IMR-90 (cell line): ENCODE data around the gene FOXP1. TPM values are rescaled to one million over a fixed set of nuclear protein-coding genes. Genes with fewer than 3 reads are reported as not detected.

Experiments used
- ATAC-seq: fragments of 200-7000 bp; cut with Tn5 transposase; 2 replicates; pipeline ENCODE4 v1.9.1; 2020; ENCODE audit warnings: low read depth, mild to moderate bottlenecking, moderate library complexity
- BruUV-seq: library from RNA; stranded (reverse); fragments of 400-500 nt; replicated peaks from 2 replicates; lab custom pipeline; 2021; lab: Mats Ljungman, UMichigan
- CTCF ChIA-PET: fragments of 300-600 bp; formaldehyde crosslinking; extraction: SDS; loops from one replicate; lab custom pipeline; 2021; ENCODE audit warnings: antibody characterized with exemption; lab: Yijun Ruan, JAX
- POLR2A ChIA-PET: fragments of 300-600 bp; sonication (Branson Sonifier 250); formaldehyde crosslinking; loops from one replicate; lab custom pipeline; 2022; ENCODE audit warnings: antibody characterized with exemption; ENCODE audit not compliant: unreplicated experiment; lab: Charles Lee
- DNase-seq: peaks from one replicate; pipeline ENCODE4 v3.0.0; 2013
- H2AFZ ChIP-seq: replicated peaks from 2 replicates; pipeline ENCODE3; 2013; ENCODE audit warnings: low read length, mild to moderate bottlenecking; ENCODE audit not compliant: poor library complexity
- H2AK5ac ChIP-seq: 2 replicates; pipeline ENCODE4 v1.6.1; 2013; ENCODE audit warnings: low read depth, low read length, inconsistent platforms
- H2AK9ac ChIP-seq: replicated peaks from 2 replicates; pipeline ENCODE3; 2013; ENCODE audit warnings: mild to moderate bottlenecking, low read depth, low read length, moderate library complexity; ENCODE audit not compliant: poor library complexity
- H2BK120ac ChIP-seq: 2 replicates; pipeline ENCODE4 v1.6.1; 2013; ENCODE audit warnings: low read depth, low read length, inconsistent platforms
- H2BK15ac ChIP-seq: 3 replicates; pipeline ENCODE4 v1.6.1; 2013; ENCODE audit warnings: low read depth, low read length, inconsistent platforms
- H2BK20ac ChIP-seq: 2 replicates; pipeline ENCODE4 v1.6.1; 2013; ENCODE audit warnings: low read depth, mild to moderate bottlenecking, inconsistent platforms, low read length, moderate library complexity
- H2BK5ac ChIP-seq: 2 replicates; pipeline ENCODE4 v1.6.1; 2013; ENCODE audit warnings: mild to moderate bottlenecking, low read depth, low read length, inconsistent platforms; ENCODE audit not compliant: poor library complexity, severe bottlenecking
- H3K14ac ChIP-seq: replicated peaks from 2 replicates; pipeline ENCODE4 v1.6.1; 2013; ENCODE audit warnings: low read depth, low read length, inconsistent platforms
- H3K18ac ChIP-seq: 2 replicates; pipeline ENCODE4 v1.6.1; 2013; ENCODE audit warnings: low read depth, low read length, control low read depth
- H3K23ac ChIP-seq: 2 replicates; pipeline ENCODE4 v1.6.1; 2013; ENCODE audit warnings: low read depth, low read length, inconsistent platforms
- H3K27ac ChIP-seq: 2 replicates; pipeline ENCODE4 v1.5.1; 2013; ENCODE audit warnings: mild to moderate bottlenecking, control low read depth, low read length; ENCODE audit not compliant: insufficient read depth
- H3K27me3 ChIP-seq: 2 replicates; pipeline ENCODE4 v1.6.1; 2013; ENCODE audit warnings: low read length; ENCODE audit not compliant: control insufficient read depth, insufficient read depth
- H3K36me3 ChIP-seq: 2 replicates; pipeline ENCODE4 v1.6.1; 2013; ENCODE audit warnings: low read length, mixed read lengths; ENCODE audit not compliant: control insufficient read depth, insufficient read depth
- H3K4ac ChIP-seq: 2 replicates; pipeline ENCODE4 v1.6.1; 2013; ENCODE audit warnings: low read depth, low read length, inconsistent platforms
- H3K4me1 ChIP-seq: 2 replicates; pipeline ENCODE4 v1.6.1; 2013; ENCODE audit warnings: low read length, mixed read lengths; ENCODE audit not compliant: control insufficient read depth, insufficient read depth
- H3K4me2 ChIP-seq: 2 replicates; pipeline ENCODE4 v1.6.1; 2013; ENCODE audit warnings: low read depth, mild to moderate bottlenecking, control low read depth, low read length, moderate library complexity
- H3K4me3 ChIP-seq: 2 replicates; pipeline ENCODE4 v1.5.1; 2013; ENCODE audit warnings: low read depth, mild to moderate bottlenecking, control low read depth, low read length, moderate library complexity; ENCODE audit not compliant: insufficient read depth
- H3K56ac ChIP-seq: 2 replicates; pipeline ENCODE4 v1.6.1; 2013; ENCODE audit warnings: low read length, inconsistent platforms; ENCODE audit not compliant: insufficient read depth; ENCODE audit errors: extremely low read depth
- H3K79me1 ChIP-seq, 2 experiments: 2 replicates each; pipeline ENCODE4 v1.6.1; 2013; ENCODE audit warnings: low read length in 2 of 2, inconsistent platforms in 1 of 2, low read depth in 1 of 2
- H3K9ac ChIP-seq: 2 replicates; pipeline ENCODE4 v1.6.1; 2013; ENCODE audit warnings: low read depth, low read length, control low read depth
- H3K9me1 ChIP-seq: 2 replicates; pipeline ENCODE4 v1.6.1; 2013; ENCODE audit warnings: low read length, inconsistent platforms; ENCODE audit not compliant: insufficient read depth
- H3K9me3 ChIP-seq: 2 replicates; pipeline ENCODE4 v1.6.1; 2013; ENCODE audit warnings: low read length; ENCODE audit not compliant: control insufficient read depth, insufficient read depth
- H4K20me1 ChIP-seq: 2 replicates; pipeline ENCODE4 v1.6.1; 2013; ENCODE audit warnings: low read length, inconsistent platforms; ENCODE audit not compliant: insufficient read depth
- H4K5ac ChIP-seq: 2 replicates; pipeline ENCODE4 v1.6.1; 2013; ENCODE audit warnings: mild to moderate bottlenecking, low read depth, low read length, control low read depth
- H4K8ac ChIP-seq, 2 experiments: 2 replicates each; pipeline ENCODE4 v1.6.1; 2013; ENCODE audit warnings: low read depth in 2 of 2, low read length in 2 of 2, control low read depth in 1 of 2, inconsistent platforms in 1 of 2
- H4K91ac ChIP-seq: 2 replicates; pipeline ENCODE4 v1.6.1; 2013; ENCODE audit warnings: low read depth, low read length, inconsistent platforms; ENCODE audit not compliant: insufficient read depth
- BHLHE40 ChIP-seq: fragments of 150-350 bp; IDR thresholded peaks from 2 replicates; pipeline ENCODE4 v1.6.1; 2016; ENCODE audit warnings: mild to moderate bottlenecking, low read depth, low read length
- CEBPB ChIP-seq: IDR thresholded peaks from 2 replicates; pipeline ENCODE4 v1.6.1; 2012; ENCODE audit warnings: low read depth, low read length, improper control_type of control experiment
- CHD1 ChIP-seq: IDR thresholded peaks from 2 replicates; pipeline ENCODE4 v1.6.1; 2012; ENCODE audit warnings: low read depth, low read length, improper control_type of control experiment
- ELK1 ChIP-seq: fragments of 150-350 bp; IDR thresholded peaks from 2 replicates; pipeline ENCODE4 v1.6.1; 2016; ENCODE audit warnings: low read depth, mild to moderate bottlenecking, low read length, moderate library complexity, borderline replicate concordance
- FOS ChIP-seq: fragments of 150-350 bp; IDR thresholded peaks from 2 replicates; pipeline ENCODE4 v1.6.1; 2016; ENCODE audit warnings: low read depth, low read length
- MAFK ChIP-seq: IDR thresholded peaks from 2 replicates; pipeline ENCODE4 v1.6.1; 2012; ENCODE audit warnings: low read depth, low read length, improper control_type of control experiment
- MAZ ChIP-seq: IDR thresholded peaks from 2 replicates; pipeline ENCODE4 v1.6.1; 2012; ENCODE audit warnings: low read depth, mild to moderate bottlenecking, low read length, improper control_type of control experiment, moderate library complexity, borderline replicate concordance
- MXI1 ChIP-seq: IDR thresholded peaks from 2 replicates; pipeline ENCODE4 v1.6.1; 2012; ENCODE audit warnings: low read depth, mild to moderate bottlenecking, low read length, moderate library complexity, borderline replicate concordance
- NFE2L2 ChIP-seq: fragments of 150-350 bp; IDR thresholded peaks from 2 replicates; pipeline ENCODE4 v1.6.1; 2016; ENCODE audit warnings: low read depth, mild to moderate bottlenecking, low read length
- POLR2A ChIP-seq: IDR thresholded peaks from 2 replicates; pipeline ENCODE4 v1.6.1; 2012; ENCODE audit warnings: mild to moderate bottlenecking, low read depth, low read length
- RAD21 ChIP-seq: IDR thresholded peaks from 2 replicates; pipeline ENCODE4 v1.6.1; 2012; ENCODE audit warnings: low read length, improper control_type of control experiment
- RCOR1 ChIP-seq: IDR thresholded peaks from 2 replicates; pipeline ENCODE4 v1.6.1; 2012; ENCODE audit warnings: mild to moderate bottlenecking, low read length, improper control_type of control experiment; ENCODE audit not compliant: insufficient replicate concordance
- RFX5 ChIP-seq: IDR thresholded peaks from 2 replicates; pipeline ENCODE4 v1.8.0; 2012; ENCODE audit warnings: low read depth, mild to moderate bottlenecking, low read length, moderate library complexity
- SMC3 ChIP-seq: fragments of 150-350 bp; IDR thresholded peaks from 2 replicates; pipeline ENCODE4 v1.6.1; 2016; ENCODE audit warnings: low read depth, mild to moderate bottlenecking, antibody characterized with exemption, low read length, moderate library complexity
- WGBS, 2 experiments: methylation state at CpG; one replicate each; pipeline versions ENCODE4 v1.1.5 to v1.1.7; 2013; ENCODE audit warnings: missing lambda C conversion rate in 2 of 2; ENCODE audit not compliant: insufficient read length in 1 of 2; ENCODE audit errors: extremely low coverage in 2 of 2; 5-methylcytosine and 5-hydroxymethylcytosine counted together
- dilution Hi-C: fragments of 300-500 bp; cut with HindIII; formaldehyde crosslinking; loops from one replicate; pipeline ENCODE4 v1.14.3; 2018; ENCODE audit warnings: low sequenced_read_pairs; ENCODE audit not compliant: unreplicated experiment
- in situ Hi-C: fragments of 300-500 bp; cut with MboI; formaldehyde crosslinking; loops from 3 replicates; pipeline ENCODE4 v1.14.3; 2019; ENCODE audit warnings: low sequenced_read_pairs, inconsistent platforms, mixed read lengths
- intact Hi-C: fragments of 100-400 bp; cut with micrococcal nuclease; formaldehyde crosslinking; loops from 2 replicates; pipeline ENCODE4 v1.10.0; 2022
- polyA plus RNA-seq, 3 experiments: library from polyadenylated mRNA; depleted of rRNA; stranded (reverse); fragments of >200 nt; gene quantifications; 2 replicates each; pipeline ENCODE4 v1.2.3, GENCODE V29; 2012; ENCODE audit warnings: low replicate concordance in 1 of 3
- total RNA-seq: library from RNA; depleted of rRNA; stranded (reverse); fragments of >200 nt; gene quantifications from 2 replicates; pipeline ENCODE4 v1.2.3, GENCODE V29; 2012
- TF ChIP-seq, protein P1 (sequence below): fragments of 150-350 bp; IDR thresholded peaks from 2 replicates; pipeline ENCODE4 v1.6.1; 2017; ENCODE audit warnings: mild to moderate bottlenecking, antibody characterized with exemption, low read length, low read depth
- TF ChIP-seq, protein P2 (sequence below): conservative IDR thresholded peaks from 2 replicates; pipeline ENCODE4 v1.5.1; 2012; ENCODE audit warnings: mild to moderate bottlenecking, low read depth, low read length, improper control_type of control experiment

FOXP1 gene
- total and polyA plus RNA-seq, 2 of the 4 experiments (the other 2 are of a cell fraction) = 37.0 to 132 TPM

DNA sequence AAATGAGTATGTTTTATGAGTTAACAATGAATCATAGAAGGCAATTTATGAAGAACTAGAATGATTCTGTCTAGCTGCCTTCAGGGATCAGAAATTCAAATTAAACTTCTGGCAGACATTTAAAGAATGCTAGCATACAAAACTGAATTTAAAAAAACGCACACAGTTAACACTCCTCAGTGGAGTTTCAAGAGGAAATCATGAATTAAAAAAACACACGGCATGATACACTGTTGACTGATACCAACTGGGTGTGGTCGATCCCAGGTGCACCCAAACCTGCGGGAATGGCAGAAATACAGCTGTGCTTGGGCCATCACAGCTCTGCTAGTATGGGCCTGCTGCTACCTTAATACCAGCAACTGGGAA lies 526.0 kb downstream of the FOXP1 start:
- H3K18ac ChIP-seq = no peak overlapping the region
- POLR2A ChIA-PET = no interaction called here
- peak overlapping the region; percentile 61; the same call in 1 of the 2 replicates for H3K56ac ChIP-seq
- in situ Hi-C loops = no loop called here
- peak overlapping the region; percentile 74; the same call in 1 of the 3 replicates for H2BK15ac ChIP-seq
- DNase-seq (peak; percentile 50), ATAC-seq (no peak; the same call in 1 of the 2 replicates)
- H3K9me3 ChIP-seq = no peaks in the 10 kb centered on the region
- peak overlapping the region; percentile 46 for H2BK5ac ChIP-seq
- H2AK9ac ChIP-seq = peak overlapping the region; percentile 70
- peak overlapping the region; percentile 67 for H3K4ac ChIP-seq
- no peak overlapping the region for H4K91ac ChIP-seq
- peak overlapping the region; percentile 77 for H3K9ac ChIP-seq
- no peak overlapping the region for H3K4me3 ChIP-seq
- H4K20me1 ChIP-seq = peaks cover 50% of the 10 kb centered on the region; the same call in 1 of the 2 replicates
- peak overlapping the region; percentile 52; the same call in 1 of the 2 replicates for H4K5ac ChIP-seq
- peak overlapping the region; percentile 34 for H3K14ac ChIP-seq
- dilution Hi-C loops = no loop called here
- H3K4me1 ChIP-seq = peaks cover 20% of the 10 kb centered on the region
- peak overlapping the region; percentile 45 for H3K4me2 ChIP-seq
- peak overlapping the region; percentile 68; the same call in 1 of the 2 replicates for H3K27ac ChIP-seq
- no peak overlapping the region for H2AFZ ChIP-seq
- no TSS peak for BruUV-seq
- no peak for TF ChIP-seq MXI1
- TF ChIP-seq, protein P1, sequence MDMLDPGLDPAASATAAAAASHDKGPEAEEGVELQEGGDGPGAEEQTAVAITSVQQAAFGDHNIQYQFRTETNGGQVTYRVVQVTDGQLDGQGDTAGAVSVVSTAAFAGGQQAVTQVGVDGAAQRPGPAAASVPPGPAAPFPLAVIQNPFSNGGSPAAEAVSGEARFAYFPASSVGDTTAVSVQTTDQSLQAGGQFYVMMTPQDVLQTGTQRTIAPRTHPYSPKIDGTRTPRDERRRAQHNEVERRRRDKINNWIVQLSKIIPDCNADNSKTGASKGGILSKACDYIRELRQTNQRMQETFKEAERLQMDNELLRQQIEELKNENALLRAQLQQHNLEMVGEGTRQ = no peak
- no peak for TF ChIP-seq RCOR1
- no peak for TF ChIP-seq RAD21
- TF ChIP-seq, protein P2, sequence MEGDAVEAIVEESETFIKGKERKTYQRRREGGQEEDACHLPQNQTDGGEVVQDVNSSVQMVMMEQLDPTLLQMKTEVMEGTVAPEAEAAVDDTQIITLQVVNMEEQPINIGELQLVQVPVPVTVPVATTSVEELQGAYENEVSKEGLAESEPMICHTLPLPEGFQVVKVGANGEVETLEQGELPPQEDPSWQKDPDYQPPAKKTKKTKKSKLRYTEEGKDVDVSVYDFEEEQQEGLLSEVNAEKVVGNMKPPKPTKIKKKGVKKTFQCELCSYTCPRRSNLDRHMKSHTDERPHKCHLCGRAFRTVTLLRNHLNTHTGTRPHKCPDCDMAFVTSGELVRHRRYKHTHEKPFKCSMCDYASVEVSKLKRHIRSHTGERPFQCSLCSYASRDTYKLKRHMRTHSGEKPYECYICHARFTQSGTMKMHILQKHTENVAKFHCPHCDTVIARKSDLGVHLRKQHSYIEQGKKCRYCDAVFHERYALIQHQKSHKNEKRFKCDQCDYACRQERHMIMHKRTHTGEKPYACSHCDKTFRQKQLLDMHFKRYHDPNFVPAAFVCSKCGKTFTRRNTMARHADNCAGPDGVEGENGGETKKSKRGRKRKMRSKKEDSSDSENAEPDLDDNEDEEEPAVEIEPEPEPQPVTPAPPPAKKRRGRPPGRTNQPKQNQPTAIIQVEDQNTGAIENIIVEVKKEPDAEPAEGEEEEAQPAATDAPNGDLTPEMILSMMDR = no peak
- no peak for TF ChIP-seq MAZ
- no peak for TF ChIP-seq MAFK
- no peak for TF ChIP-seq NFE2L2
- TF ChIP-seq ELK1 = no peak
- no peak for TF ChIP-seq POLR2A
- no peak for TF ChIP-seq RFX5
- TF ChIP-seq CEBPB = no peak
- TF ChIP-seq BHLHE40 = no peak
- TF ChIP-seq FOS = no peak
- no peak for TF ChIP-seq SMC3
- TF ChIP-seq CHD1 = no peak
- CTCF ChIA-PET = interaction anchor here (0.7 kb wide), 2 partner anchors 28 to 50 kb away, joined by 3 read pairs; no protein-coding TSS in a partner anchor
- peak overlapping the region; percentile 66 for H2AK5ac ChIP-seq
- 100% methylated on average over 1 of the region's 4 CpGs; no CpG with 5 or more reads in 1 of the 2 experiments for WGBS, 2 experiments
- intact Hi-C loops = loop anchor here (10.0 kb wide), 1 partner anchor 597 kb away; no protein-coding TSS in a partner anchor
- no peaks in the 10 kb centered on the region for H3K27me3 ChIP-seq
- peak overlapping the region in 1 of 2 experiments; percentile 34; a peak in 3 of 4 replicates for H4K8ac ChIP-seq
- H3K9me1 ChIP-seq = peaks cover 13% of the 10 kb centered on the region
- H2BK20ac ChIP-seq = peak overlapping the region; percentile 69; the same call in 1 of the 2 replicates
- peaks cover 4 to 62% of the 10 kb centered on the region in 2 experiments; a peak in 3 of 4 replicates for H3K79me1 ChIP-seq
- H2BK120ac ChIP-seq = peak overlapping the region; percentile 48
- peaks cover 8% of the 10 kb centered on the region for H3K36me3 ChIP-seq
- H3K23ac ChIP-seq = peak overlapping the region; percentile 62
